Measurements from ENCODE around the gene HMCN1.

Gene HMCN1

DNA sequence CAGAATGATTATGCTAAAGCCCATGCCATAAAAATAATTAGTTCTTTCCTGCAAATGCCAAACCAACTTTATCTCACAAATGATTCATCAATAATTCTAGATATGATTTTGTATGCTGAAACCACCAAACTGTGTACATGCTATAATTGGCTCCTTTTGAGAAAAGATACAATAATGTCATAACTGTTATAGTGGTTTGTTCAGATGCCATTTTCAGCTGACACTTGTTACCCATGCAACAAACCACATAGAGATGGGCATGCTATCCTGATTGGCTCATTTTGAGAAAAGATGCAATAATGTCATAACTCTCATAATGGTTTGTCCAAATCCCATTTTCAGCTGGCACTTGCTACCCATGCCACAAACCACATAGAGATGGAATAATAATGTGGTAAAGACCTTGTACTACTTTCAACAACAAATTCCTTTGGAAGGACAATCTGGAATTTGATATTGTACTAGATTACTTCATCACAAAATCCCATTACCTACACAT is 357.1 kb downstream of the HMCN1 start:
- no peak for DNase-seq
- intact Hi-C loops (cut with DNase I) = no loop called here

- DNase-seq = no peak
- intact Hi-C loops (cut with DNase I) = no loop called here
These were observed 359.2 kb downstream of the HMCN1 start for GRCh38 chr1:186093437-186093836.

GRCh38 chr1:186094172-186094571 is 360.0 kb downstream of the HMCN1 start:
- no peak for DNase-seq
- intact Hi-C loops (cut with DNase I) = no loop called here

- DNase-seq = no peak
- intact Hi-C loops (cut with DNase I) = no loop called here
These were observed 365.3 kb downstream of the HMCN1 start for GRCh38 chr1:186099336-186100104.

DNA sequence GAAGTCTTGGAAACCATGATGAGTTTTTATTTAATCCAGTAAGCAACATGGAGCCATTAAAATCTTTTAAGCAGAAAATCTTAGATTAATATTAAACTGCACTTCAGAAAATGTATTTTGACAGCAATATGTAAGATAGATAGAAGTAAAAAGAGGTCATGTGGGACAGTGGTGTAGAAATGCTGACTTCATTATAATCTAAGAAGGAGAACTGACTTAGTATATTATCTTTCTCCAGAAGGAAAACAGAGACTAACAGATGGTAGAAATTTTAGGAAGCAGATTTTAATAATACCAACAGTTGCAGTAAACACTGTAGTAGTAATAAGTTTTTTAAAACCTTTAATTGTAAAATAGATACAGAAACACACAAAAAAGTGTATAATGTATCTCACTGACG is 367.9 kb downstream of the HMCN1 start:
- no peak for DNase-seq
- intact Hi-C loops (cut with DNase I) = no loop called here

DNA sequence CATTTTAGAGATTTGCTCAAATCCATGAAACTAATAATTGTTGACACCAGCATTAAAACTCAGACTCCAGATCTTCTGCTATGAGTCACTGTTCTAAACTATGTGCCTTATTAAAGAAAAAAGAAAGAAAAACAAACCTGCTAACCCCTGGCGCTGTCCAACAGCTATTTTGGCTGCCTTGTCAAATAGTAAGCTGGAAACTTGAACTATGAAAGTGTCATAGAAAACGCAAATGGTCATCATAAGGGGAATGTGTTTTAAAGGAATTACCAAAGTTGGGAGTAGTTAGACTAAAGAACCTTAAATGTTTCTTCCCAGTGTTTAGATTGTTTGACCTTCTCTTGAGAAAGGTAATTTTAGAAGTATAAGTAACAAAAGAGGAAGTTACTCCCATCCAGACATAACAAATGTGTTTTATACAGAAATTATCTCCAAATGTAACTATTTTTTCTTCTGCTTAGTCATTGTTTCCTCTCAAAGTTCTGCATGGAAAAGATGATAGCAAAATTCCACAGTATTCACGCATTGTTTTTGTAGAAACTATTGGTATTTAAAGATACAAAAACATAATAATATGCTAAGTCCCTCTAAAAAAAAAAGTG is 368.5 kb downstream of the HMCN1 start:
- DNase-seq = no peak
- intact Hi-C loops (cut with DNase I) = no loop called here

DNA sequence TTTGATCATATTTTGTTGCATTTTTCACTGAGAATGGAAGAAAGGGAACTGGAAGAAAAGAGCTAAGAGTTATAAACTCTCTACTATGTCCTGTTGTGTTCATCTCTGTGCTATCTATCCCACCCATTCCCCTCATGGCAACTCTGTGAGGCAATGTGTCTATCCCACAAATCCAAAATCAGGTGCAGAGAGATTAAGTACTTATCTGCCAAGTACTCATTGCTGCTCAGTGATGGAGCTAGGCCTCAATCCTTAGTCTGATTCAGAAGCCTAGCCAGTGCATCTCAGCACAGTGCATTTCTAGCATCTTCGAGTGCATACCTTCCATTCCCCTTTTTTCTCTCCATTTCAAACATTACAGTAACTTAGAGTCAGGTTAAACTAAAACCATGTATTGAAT is 370.3 kb downstream of the HMCN1 start:
- DNase-seq = no peak
- intact Hi-C loops (cut with DNase I) = no loop called here

- intact Hi-C loops (cut with DNase I) = no loop called here
- no peak for DNase-seq
These were observed 378.1 kb downstream of the HMCN1 start for GRCh38 chr1:186112280-186112679.

GRCh38 chr1:186113461-186113860 is 379.3 kb downstream of the HMCN1 start:
- no peak for DNase-seq
- intact Hi-C loops (cut with DNase I) = no loop called here

DNA sequence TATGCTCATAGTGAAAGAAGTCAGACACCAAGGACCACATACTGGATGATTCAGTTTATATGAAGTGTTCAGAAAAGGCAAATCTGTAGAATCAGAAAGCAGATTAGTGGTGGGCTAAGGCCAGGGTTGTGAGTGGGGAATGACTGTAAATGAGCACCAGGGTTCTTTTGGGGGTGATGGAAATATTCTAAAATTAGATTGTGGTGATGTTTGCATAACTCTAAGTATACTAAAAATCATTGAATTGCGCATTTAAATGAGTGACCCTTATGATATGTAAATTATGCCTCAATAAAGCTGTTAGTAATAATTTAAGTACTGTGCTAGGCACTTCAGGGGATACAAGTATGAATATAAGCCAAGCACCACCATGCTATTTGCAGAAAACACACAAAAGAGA is 384.5 kb downstream of the HMCN1 start:
- DNase-seq = no peak
- intact Hi-C loops (cut with DNase I) = no loop called here

DNA sequence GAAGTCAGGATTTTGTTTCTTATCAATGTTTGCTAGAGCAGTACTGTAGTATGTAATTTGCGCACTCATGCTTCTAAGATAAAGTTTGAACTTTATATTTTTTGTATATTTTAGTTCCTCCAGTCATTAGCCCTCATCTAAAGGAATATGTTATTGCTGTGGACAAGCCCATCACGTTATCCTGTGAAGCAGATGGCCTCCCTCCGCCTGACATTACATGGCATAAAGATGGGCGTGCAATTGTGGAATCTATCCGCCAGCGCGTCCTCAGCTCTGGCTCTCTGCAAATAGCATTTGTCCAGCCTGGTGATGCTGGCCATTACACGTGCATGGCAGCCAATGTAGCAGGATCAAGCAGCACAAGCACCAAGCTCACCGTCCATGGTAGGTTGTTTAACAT is 388.6 kb downstream of the HMCN1 start:
- intact Hi-C loops (cut with DNase I) = no loop called here
- no peak for DNase-seq

DNA sequence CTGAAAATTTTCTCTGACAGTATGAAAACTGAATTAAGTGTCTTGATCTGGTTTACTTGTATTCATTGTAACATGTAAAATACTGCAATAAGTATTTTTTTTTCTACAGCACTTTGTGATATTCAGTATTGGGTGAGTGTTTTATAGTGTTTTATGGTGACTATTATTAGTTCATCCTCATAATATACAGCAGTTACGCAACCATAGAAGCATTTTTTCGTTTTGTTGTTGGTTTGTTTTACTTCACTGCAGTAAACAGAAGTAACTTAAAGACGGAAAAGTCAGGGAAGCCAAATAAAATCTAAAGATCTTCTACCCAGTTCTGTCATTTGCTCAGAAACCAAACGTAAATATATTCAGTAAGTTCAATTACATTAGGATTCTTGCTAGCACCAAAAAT is 390.8 kb downstream of the HMCN1 start:
- DNase-seq = no peak
- intact Hi-C loops (cut with DNase I) = no loop called here

DNA sequence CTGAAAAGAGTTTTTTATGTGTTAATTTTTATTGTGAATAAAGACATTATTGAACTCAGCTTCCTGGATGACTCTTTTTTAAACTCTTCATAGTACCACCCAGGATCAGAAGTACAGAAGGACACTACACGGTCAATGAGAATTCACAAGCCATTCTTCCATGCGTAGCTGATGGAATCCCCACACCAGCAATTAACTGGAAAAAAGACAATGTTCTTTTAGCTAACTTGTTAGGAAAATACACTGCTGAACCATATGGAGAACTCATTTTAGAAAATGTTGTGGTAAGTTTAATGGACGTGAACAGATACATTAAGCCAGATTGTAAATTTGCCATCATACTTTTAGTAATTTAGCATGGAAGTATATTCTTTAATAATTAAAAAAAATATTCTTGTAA is 391.3 kb downstream of the HMCN1 start:
- no peak for DNase-seq
- intact Hi-C loops (cut with DNase I) = no loop called here

DNA sequence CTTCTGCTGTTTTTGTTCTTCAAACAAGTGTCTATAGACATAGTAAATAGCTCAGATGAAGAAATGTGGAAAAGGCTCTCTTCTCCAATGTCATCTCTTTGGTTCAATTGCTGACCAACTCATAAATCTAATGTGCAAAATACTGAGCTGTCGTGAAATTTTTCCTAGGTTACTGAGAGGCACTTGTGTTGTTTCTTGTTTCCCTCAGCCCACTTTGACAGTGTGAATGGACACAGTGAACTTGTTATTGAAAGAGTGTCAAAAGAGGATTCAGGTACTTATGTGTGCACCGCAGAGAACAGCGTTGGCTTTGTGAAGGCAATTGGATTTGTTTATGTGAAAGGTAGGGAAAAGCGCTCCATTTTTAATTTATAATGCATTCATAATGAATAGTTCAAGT is 395.6 kb downstream of the HMCN1 start:
- intact Hi-C loops (cut with DNase I) = no loop called here
- DNase-seq = no peak

DNA sequence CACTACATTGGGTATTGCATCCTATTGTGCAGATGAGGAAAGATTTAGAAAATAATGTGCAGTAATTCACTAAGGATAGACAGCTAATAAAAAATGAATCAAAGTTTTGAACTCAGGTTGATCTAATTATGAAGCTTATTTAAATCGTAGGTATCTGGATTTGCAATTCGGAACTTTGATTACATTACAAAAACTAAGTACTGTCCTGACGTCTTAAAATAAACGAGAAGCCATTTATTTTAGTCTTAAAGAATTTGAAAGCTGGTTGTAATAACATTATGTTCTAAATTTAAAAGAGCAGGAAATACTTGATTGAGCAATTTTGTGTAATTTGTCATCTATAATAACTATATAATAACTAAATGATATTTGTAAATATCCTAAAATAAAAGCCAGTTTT is 404.9 kb downstream of the HMCN1 start:
- intact Hi-C loops (cut with DNase I) = no loop called here
- no peak for DNase-seq

GRCh38 chr1:186139701-186140100 is 405.5 kb downstream of the HMCN1 start:
- no peak for DNase-seq
- intact Hi-C loops (cut with DNase I) = no loop called here

DNA sequence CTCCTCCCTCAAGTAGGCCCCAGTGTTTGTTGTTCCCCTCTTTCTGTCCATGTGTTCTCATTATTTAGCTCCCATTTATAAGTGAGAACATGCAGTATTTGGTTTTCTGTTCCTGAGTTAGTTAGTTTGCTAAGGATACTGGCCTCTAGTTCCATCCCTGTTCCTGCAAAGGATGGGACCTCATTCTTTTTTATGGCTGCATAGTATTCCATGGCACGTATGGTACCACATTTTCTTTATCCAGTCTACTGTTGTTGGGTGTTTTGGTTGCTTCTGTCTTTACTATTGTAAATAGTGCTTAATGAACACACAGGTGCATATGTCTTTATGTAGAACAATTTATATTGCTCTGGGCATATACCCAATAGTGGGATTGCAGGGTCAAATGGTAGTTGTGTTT is 408.0 kb downstream of the HMCN1 start:
- intact Hi-C loops (cut with DNase I) = no loop called here
- DNase-seq = no peak

DNA sequence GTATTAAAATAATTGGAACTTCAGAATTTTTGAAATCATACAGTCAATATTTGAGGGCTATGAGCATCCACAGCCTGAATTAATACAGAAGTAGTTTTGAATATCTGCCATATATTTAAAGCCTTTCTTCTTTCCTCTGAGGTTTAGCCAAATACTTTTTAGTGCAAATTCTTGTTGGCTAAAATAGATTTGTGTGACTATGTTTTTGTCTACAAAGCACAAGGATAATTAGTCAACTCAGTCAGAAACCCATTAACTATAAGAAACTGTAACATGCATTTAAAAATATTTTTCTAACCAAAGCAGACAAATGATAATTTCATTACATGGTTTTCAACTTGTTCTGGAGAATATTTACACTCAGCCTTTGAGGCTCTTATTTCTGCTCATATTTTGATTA is 408.7 kb downstream of the HMCN1 start:
- intact Hi-C loops (cut with DNase I) = no loop called here
- no peak for DNase-seq

- intact Hi-C loops (cut with DNase I) = no loop called here
- DNase-seq = no peak
These were observed 409.3 kb downstream of the HMCN1 start for GRCh38 chr1:186143481-186143880.

DNA sequence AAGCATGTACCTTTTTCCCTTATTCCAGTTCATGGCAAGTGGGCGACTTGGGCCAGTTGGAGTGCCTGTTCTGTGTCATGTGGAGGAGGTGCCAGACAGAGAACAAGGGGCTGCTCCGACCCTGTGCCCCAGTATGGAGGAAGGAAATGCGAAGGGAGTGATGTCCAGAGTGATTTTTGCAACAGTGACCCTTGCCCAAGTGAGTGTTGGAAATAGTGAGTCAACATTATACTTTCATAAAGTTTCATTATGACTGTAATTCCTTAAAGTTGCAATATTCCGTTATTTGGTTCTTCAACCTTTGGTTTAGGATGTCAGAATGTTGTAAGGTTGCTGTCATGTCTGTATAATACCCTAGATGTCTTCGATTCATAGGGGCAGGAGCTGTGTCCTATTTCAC is 410.3 kb downstream of the HMCN1 start:
- DNase-seq = no peak
- intact Hi-C loops (cut with DNase I) = no loop called here

DNA sequence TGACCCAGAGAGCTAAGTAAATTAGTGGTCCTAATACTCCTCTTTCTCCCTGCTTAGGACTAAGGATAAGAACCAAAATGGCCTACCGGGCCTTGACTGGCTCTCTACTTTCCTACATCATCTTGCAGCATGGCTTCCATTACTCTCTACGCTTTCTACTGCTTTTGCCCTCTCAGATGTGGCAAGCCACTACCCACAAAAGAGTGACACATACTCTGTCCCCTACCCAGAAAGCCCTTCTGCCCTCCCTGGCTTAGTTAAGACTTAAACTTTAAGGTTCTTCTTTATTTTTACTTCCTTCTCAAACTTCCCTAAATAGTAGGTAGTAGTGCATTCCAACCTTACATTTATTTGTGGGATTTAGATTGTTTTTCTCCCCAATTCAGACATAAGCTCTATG is 412.8 kb downstream of the HMCN1 start:
- intact Hi-C loops (cut with DNase I) = no loop called here
- DNase-seq = no peak

All from head of caudate nucleus (tissue), 42 donors.